ENCODE measurements around the gene NINJ1.

DNA sequence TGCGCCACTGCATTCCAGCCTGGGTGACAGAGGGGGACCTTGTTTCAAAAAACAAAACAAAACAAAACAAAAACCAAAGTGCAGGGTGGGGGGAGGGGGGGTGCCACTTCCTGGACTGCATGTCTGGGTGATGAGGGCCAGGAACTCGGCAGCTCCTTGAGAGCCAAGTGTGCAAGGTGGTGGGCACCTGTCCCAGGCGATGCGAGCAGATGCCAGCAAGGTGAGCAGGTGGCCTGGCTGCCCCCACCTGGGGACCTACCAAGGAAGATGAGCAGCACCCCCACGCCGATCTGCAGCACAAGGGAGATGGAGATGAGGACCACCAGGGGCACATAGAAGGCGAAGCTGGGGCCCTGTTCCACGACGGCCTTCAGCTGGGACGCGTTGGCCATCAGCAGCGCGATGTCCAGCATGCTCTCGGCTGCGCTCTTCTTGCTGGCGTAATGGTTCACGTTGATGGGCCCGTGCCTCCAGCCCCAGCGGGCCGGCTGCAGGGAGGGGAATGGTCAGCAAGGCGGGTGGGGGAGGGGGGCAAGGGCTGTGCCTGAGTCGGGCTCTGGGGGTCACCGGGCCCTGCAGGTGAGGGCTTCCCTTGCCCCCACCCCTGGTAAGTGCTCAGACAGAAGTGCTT lies 7.8 kb downstream of the NINJ1 start:
- TF ChIP-seq POLR2A (IDR thresholded peaks at IDR 0.05; ENCODE audit: low read length) (no peak), GATA1 (IDR thresholded peaks at IDR 0.05; ENCODE audit: low read depth, low read length) (no peak)
